Stimulated activated effector memory CD8-positive, alpha-beta T cell treated with anti-CD3 and anti-CD28 coated beads, Interleukin-12 subunit alpha, Interleukin-12 subunit beta, amount 100 ng/mL, for 72 hours (primary cell): ENCODE measurements around the gene C8A.

Source experiments
- ATAC-seq: fragments of 150-1000 bp; cut with Tn5 transposase; 2 replicates; pipeline ENCODE4 v1.10.0; 2021
- DNase-seq, 2 donors: peaks; one replicate each; pipeline ENCODE4 v3.0.0; 2021 to 2022; ENCODE audit warnings: low spot score in 2 of 2
- H3K27ac Mint-ChIP-seq: one replicate; pipeline ENCODE4 v1.8.0; 2022; ENCODE audit warnings: mild to moderate bottlenecking, mixed read lengths
- H3K36me3 Mint-ChIP-seq: one replicate; pipeline ENCODE4 v1.8.0; 2022; ENCODE audit warnings: mild to moderate bottlenecking, mixed read lengths
- H3K4me1 Mint-ChIP-seq: one replicate; pipeline ENCODE4 v1.8.0; 2022; ENCODE audit warnings: mixed read lengths
- H3K4me3 Mint-ChIP-seq: one replicate; pipeline ENCODE4 v1.8.0; 2022; ENCODE audit warnings: mild to moderate bottlenecking, mixed read lengths
- H3K9me3 Mint-ChIP-seq: one replicate; pipeline ENCODE4 v1.8.0; 2022; ENCODE audit warnings: mixed read lengths

C8A gene

DNA sequence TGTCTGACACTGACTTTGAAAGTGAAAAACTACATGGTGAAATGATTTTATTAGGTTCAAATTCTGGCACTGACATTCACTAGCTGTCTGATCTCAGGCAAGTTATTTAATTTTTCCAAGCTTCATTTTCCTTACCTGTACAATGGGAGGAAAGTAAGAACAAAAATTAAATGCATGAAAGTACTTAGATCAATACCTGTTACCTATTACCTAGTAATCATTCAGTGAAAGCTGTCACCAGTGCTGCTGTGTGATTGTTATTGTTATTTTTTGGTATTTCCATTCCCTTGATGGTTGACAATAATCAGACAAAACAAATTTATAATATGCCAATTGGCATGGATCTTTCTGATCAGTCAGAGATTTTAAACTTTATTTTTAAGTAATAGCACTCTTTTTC lies 1.6 kb downstream of the C8A start:
- DNase-seq (no peak), ATAC-seq (no peak)
- Mint-ChIP-seq H3K4me1 (no peaks in the 10 kb centered on the region), H3K36me3 (no peaks in the 10 kb centered on the region), H3K9me3 (no peaks in the 10 kb centered on the region), H3K27ac (no peak overlapping the region), H3K4me3 (no peak overlapping the region)

DNA sequence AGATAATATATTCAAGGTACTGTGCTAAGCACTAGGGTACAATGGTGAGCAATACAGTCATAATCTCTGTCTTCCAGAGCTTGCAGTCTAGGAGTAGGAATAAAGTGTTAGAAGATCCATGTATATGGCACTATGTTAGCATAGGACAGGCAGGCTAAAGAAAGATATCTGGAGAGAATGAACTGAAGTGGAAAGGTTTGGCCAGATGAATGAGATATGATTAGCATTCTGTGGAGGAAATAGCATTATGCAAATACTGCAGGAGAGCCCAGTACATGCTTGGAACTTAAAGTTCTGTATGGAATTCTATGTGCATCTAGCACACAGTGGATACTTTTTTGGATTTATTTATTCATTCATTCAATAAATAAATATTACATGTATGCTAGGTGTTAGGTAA lies 4.7 kb downstream of the C8A start:
- Mint-ChIP-seq H3K9me3 (no peaks in the 10 kb centered on the region), H3K4me1 (no peaks in the 10 kb centered on the region), H3K4me3 (no peak overlapping the region), H3K36me3 (no peaks in the 10 kb centered on the region), H3K27ac (no peak overlapping the region)
- DNase-seq (no peak), ATAC-seq (no peak)

DNA sequence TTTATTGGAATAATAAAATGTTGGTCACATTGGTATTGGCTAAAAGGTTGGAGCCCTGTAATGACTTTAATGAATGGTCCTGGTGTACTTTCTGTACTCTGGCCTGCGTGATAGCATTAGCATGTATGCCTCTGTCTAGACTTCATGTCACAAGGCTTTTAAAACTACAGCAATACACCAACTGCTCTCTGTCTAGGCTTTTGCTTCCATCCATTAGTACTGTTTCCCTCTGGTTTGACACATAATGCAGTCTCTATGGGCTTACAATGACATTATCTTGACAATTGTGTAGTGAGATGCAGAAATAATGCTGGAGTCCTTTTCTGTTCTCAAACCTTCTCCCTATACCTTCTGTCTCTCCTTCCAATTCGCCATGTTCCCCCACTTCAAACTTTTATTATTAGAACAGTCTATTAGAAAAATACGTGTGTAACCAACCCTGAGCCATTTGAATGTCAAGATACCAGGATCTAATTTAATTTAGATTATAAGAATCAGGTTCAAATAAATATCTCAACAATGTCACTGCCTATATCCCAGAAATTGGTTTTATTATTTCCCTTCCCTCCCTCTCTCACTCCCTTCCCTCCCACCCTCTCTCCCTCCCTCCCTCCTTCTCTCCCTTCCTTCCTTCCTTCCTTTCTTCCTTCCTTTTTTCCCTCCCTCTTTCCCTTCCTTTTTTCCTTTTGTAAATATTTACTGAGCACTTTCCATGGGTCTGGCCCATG lies 8.8 kb downstream of the C8A start:
- no peak overlapping the region for H3K27ac Mint-ChIP-seq

DNA sequence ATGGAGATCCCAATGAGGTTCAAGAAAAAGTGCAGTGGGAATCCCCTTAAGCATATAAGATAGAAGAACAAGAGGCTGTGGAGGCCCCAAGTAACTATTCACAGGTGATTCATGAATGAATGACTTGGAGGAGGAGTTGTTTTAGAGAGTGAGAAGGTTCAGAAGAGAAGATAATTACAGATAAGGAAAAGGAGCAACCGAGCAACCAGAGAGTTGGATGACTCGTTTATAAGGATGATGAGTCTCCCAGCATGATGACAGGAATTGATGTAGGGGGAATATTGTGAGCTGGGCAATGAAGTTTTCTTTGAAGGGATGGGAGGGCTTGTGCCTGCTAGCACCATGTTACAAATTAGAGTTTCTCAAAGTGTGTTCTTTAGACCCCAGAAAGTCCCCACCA lies 9.8 kb downstream of the C8A start:
- H3K36me3 Mint-ChIP-seq: no peaks in the 10 kb centered on the region
- H3K4me3 Mint-ChIP-seq: no peak overlapping the region
- H3K27ac Mint-ChIP-seq: no peak overlapping the region
- ATAC-seq (no peak), DNase-seq (no peak)
- H3K9me3 Mint-ChIP-seq: no peaks in the 10 kb centered on the region
- H3K4me1 Mint-ChIP-seq: no peaks in the 10 kb centered on the region

More for the DNA sequence above, 8.8 kb downstream of the C8A start:
- no peaks in the 10 kb centered on the region for H3K4me1 Mint-ChIP-seq
- no peaks in the 10 kb centered on the region for H3K36me3 Mint-ChIP-seq
- no peaks in the 10 kb centered on the region for H3K9me3 Mint-ChIP-seq
- DNase-seq (no peak), ATAC-seq (no peak)
- no peak overlapping the region for H3K4me3 Mint-ChIP-seq

DNA sequence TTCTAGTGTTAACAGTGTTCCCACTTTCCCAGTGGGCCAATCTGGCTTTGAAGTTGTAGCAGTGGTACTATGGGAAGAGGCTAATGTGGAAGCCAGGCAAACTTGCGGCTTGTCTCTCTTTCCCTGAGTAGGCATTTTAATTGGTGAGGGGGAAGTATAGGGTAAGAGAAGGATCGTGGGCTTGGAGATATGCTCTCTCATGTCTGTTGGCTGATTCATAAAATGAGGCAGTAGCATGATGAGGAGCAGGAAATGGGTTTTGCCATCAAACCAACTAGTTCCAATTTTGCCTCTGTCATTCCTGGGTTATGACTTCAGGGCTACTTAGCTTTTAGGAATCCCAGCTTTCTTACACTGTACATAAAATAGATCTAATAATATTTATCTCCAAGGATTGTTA lies 12.1 kb downstream of the C8A start:
- Mint-ChIP-seq H3K36me3 (no peaks in the 10 kb centered on the region), H3K4me1 (no peaks in the 10 kb centered on the region), H3K27ac (no peak overlapping the region), H3K9me3 (no peaks in the 10 kb centered on the region), H3K4me3 (no peak overlapping the region)
- ATAC-seq: no peak
- DNase-seq: no peak

DNA sequence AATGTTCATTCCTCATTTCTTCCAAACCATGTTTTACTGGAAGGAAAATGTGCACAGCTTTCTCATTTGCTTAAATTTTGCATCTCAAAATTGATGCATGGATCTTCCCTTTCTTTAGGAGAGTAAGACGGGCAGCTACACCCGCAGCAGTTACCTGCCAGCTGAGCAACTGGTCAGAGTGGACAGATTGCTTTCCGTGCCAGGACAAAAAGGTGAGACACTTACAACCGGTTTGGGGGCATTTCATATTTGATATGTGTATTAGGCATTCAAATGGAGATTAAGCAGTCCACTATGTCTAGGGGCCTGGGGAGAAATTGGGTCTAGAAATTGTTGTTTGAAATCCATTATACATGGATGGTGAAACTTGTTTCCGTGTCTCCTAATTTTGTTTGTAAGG lies 12.9 kb downstream of the C8A start:
- ATAC-seq (no peak), DNase-seq (no peak)
- Mint-ChIP-seq H3K4me3 (no peak overlapping the region), H3K4me1 (no peaks in the 10 kb centered on the region), H3K36me3 (no peaks in the 10 kb centered on the region), H3K27ac (no peak overlapping the region), H3K9me3 (no peaks in the 10 kb centered on the region)

DNA sequence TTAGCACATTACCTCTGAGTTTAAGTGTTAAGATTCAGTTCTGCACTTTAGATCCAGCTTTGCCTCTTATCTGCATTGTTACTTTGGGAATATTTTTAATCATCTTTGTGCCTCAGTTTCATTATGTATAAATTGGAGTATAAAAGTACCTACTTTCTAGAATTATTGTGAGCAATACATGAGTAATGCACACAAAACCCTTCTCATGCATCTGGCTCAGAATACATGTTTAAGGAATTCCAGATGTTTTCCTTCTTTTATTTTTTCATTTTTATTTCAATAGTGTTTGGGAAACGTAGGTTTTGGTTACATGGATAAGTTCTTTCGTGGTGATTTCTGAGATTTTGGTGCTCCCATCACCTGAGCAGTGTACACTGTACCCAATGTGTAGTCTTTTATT lies 14.2 kb downstream of the C8A start:
- Mint-ChIP-seq H3K4me1 (no peaks in the 10 kb centered on the region), H3K9me3 (no peaks in the 10 kb centered on the region), H3K36me3 (no peaks in the 10 kb centered on the region), H3K27ac (no peak overlapping the region), H3K4me3 (no peak overlapping the region)
- ATAC-seq (no peak), DNase-seq (no peak)

DNA sequence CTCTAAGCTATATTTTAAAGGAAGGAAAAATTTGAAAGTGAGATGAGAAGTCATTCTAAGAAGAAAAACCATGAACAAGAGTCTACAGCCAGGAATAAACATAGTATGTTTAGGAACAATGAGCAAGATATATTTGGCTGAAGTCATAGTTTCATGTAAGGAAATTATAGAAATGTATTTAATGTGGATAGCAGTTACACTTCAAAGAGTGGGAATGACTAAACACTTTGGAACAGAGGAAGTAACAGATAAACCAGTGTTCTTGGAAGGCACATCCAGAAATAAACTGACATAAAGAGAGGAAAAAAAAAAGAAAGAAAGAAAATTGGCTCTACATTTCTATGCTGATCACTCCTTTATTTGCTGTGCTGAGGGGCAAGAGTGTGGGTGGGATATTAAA lies 18.0 kb downstream of the C8A start:
- no peaks in the 10 kb centered on the region for H3K9me3 Mint-ChIP-seq
- H3K4me3 Mint-ChIP-seq: no peak overlapping the region
- ATAC-seq (no peak), DNase-seq (no peak)
- no peaks in the 10 kb centered on the region for H3K36me3 Mint-ChIP-seq
- no peak overlapping the region for H3K27ac Mint-ChIP-seq
- peaks cover 3% of the 10 kb centered on the region for H3K4me1 Mint-ChIP-seq

DNA sequence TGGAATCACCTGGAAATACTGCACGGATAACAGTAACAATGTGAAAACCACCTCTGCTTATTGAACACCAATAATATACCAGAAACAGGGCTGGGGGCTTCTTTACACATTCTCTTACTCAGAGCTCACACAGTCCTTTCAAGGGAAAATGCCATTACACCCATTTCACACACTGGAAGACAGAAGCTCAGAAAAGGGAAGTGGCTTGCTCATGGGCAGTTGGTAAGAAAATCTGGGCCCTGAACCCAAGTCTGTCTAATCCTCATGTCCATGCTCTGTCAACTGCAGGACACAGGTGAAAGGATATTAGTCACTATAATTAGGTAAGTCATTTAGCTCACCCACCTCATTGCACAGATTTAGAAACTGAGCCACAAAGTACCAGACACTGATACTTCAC lies 18.6 kb downstream of the C8A start:
- no peak for DNase-seq
- no peak for ATAC-seq
- Mint-ChIP-seq H3K4me1 (peaks cover 9% of the 10 kb centered on the region), H3K36me3 (no peaks in the 10 kb centered on the region), H3K4me3 (no peak overlapping the region), H3K27ac (no peak overlapping the region), H3K9me3 (no peaks in the 10 kb centered on the region)

DNA sequence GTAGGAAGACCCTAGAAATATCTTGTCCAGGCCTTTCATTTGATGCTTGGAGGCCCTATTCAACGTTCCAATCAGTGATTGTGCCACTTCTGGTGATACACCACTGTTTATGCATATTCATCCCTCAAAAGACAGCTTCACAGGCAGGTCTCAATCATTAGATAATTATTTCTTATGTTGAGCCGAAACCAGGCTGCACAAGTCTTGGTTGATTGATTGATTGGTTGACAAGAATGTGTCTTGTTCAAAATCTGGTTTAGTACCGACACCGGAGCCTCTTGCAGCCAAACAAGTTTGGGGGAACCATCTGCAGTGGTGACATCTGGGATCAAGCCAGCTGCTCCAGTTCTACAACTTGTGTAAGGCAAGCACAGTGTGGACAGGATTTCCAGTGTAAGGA lies 20.1 kb downstream of the C8A start:
- H3K4me3 Mint-ChIP-seq: no peak overlapping the region
- H3K4me1 Mint-ChIP-seq: peaks cover 10% of the 10 kb centered on the region
- H3K36me3 Mint-ChIP-seq: no peaks in the 10 kb centered on the region
- DNase-seq (no peak), ATAC-seq (no peak)
- H3K9me3 Mint-ChIP-seq: no peaks in the 10 kb centered on the region
- no peak overlapping the region for H3K27ac Mint-ChIP-seq

DNA sequence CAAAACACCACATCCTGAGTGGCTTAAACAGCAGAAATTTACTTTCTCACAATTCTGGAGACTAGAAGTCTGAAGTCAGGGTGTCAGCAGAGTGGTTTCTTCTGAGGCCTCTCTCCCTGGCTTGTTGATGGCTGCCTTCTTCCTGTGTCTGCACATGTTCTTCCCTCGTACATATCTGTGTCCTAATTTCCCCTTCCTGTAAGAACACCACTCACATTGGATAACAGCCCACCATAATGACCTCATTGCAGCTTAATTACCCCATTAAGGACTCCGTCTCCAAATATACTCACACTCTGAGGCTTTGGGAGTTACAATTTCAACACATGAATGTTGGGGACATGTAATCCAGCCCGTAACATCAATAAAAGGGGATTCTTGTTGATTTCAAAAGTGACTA lies 23.4 kb downstream of the C8A start:
- H3K9me3 Mint-ChIP-seq: no peaks in the 10 kb centered on the region
- H3K27ac Mint-ChIP-seq: no peak overlapping the region
- ATAC-seq: no peak
- H3K4me1 Mint-ChIP-seq: peaks cover 10% of the 10 kb centered on the region
- no peaks in the 10 kb centered on the region for H3K36me3 Mint-ChIP-seq
- H3K4me3 Mint-ChIP-seq: no peak overlapping the region
- no peak for DNase-seq

DNA sequence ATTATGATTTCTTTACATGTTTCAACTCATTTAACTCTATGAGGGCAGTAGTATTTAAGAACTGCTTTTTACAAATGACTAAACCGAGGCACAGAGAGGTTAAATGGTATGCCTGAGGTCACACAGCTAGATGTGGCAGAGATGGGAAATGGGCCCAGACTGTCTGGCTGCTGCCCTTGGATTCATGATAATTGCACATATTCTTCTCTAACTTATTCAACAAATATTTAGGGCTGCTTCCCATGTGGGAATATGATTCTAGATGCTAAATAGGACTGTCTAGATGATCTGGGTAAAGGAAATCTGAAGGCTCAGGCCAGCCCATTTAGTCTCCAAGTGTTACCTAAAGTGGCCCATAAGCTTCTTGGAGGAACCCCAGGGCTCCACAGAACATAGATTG lies 26.2 kb downstream of the C8A start:
- H3K4me3 Mint-ChIP-seq: no peak overlapping the region
- no peak overlapping the region for H3K27ac Mint-ChIP-seq
- peaks cover 3% of the 10 kb centered on the region for H3K9me3 Mint-ChIP-seq
- no peaks in the 10 kb centered on the region for H3K36me3 Mint-ChIP-seq
- peaks cover 10% of the 10 kb centered on the region for H3K4me1 Mint-ChIP-seq
- DNase-seq (no peak), ATAC-seq (no peak)

DNA sequence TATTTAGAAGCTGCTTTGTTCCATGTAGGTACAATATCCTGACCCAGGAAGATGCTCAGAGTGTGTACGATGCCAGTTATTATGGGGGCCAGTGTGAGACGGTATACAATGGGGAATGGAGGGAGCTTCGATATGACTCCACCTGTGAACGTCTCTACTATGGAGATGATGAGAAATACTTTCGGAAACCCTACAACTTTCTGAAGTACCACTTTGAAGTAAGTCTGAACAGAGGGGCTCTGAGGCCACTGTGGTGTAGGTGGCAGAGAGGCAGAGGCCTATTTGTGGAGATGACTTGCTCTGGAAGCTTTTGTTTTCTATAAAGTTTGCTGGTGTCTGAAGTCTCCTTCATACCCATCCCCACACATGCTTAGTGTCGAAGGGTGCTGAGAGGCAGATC lies 26.8 kb downstream of the C8A start:
- Mint-ChIP-seq H3K27ac (no peak overlapping the region), H3K4me3 (no peak overlapping the region), H3K9me3 (peaks cover 3% of the 10 kb centered on the region), H3K36me3 (no peaks in the 10 kb centered on the region), H3K4me1 (peaks cover 10% of the 10 kb centered on the region)
- DNase-seq: no peak
- ATAC-seq: no peak

DNA sequence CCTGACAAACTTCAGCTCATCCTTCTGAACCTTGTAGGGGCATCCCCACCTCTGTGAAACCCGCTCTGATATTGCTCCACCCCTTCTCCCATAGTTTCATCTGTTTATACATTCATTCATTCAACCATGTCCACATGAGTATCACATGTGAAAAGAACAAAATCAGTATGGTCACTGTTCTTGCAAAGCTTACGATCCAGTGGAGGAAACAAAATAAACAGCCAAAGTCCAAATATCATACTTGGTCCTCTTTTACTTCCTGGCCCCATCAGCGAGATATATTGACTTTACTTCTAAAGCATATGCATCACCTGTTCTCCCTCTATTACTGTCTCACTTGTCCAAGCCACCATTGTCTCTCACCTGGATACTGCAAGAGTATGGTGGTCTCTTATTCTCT lies 35.6 kb downstream of the C8A start:
- Mint-ChIP-seq H3K36me3 (no peaks in the 10 kb centered on the region), H3K4me1 (no peaks in the 10 kb centered on the region), H3K27ac (no peak overlapping the region), H3K4me3 (no peak overlapping the region), H3K9me3 (no peaks in the 10 kb centered on the region)
- no peak for DNase-seq
- ATAC-seq: no peak

DNA sequence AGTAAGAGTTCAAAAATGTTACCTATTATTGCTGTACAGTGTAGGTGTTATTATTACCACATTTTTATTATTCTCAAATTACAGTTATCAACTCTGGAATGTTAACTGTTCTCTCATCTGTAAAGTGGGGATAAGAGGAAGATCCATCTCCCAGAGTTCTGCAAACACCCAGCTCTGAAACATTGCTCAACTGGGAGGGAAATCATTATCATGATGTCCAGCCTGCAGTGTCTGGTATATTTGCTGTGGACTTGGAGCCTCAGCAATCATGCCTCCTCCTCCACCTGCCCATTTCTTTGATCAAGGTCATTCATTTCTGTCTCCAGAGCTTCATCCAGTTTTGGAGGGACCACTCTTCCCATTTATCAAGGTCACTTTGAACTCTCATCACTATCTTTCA lies 39.4 kb downstream of the C8A start:
- no peak overlapping the region for H3K4me3 Mint-ChIP-seq
- no peaks in the 10 kb centered on the region for H3K4me1 Mint-ChIP-seq
- no peak for DNase-seq
- no peak for ATAC-seq
- no peaks in the 10 kb centered on the region for H3K36me3 Mint-ChIP-seq
- H3K9me3 Mint-ChIP-seq: no peaks in the 10 kb centered on the region
- no peak overlapping the region for H3K27ac Mint-ChIP-seq

DNA sequence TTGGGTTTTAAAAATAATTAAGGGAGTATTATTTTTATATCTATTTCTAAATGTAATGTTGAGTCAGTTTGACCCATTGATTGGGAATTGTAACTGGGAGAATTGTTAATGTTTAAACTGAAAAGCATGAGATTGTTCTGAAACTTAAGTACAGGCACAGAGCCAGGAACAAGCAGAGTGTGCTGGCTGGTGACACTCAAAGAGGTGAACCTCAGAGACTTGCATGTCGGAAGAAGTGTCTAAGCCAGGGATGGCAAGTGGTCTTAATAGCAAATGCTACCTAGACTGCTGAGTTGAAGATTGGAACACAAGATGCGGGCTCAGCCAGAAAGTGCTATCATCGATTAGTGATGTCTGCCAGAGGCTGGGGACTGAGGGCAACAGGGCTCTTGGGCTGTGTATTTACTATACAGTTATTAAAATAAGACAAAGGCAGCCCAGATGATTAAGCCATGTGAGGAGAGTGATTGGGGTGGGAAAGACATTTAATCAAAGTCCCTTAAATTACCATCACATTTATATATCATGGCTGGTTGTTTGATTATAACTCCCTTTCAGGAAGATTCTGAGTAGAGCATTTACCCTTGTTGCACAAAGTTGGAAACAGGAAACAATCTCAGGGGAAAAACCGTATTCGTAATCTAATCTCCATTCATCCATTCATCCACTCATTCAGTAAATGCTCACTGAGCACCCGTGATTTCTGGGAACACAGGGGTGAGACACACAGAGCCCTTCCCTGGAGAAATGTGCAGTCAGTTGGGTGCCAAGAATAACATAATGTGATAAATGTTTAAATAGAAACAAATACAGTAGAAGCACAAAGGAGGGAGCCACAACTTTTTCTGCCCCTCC lies 42.8 kb downstream of the C8A start:
- ATAC-seq: no peak
- Mint-ChIP-seq H3K27ac (no peak overlapping the region), H3K9me3 (no peaks in the 10 kb centered on the region), H3K36me3 (no peaks in the 10 kb centered on the region), H3K4me1 (no peaks in the 10 kb centered on the region), H3K4me3 (no peak overlapping the region)
- DNase-seq: no peak
